GM12865 (cell line): ENCODE results near the gene GPATCH4.

Experiments
- DNase-seq: peaks from one replicate; pipeline ENCODE4 v3.0.0; 2010; ENCODE audit warnings: low read depth
- H3K4me3 ChIP-seq: 2 replicates; pipeline ENCODE4 v1.5.1; 2011; ENCODE audit warnings: mild to moderate bottlenecking, low read depth, low read length, control low read depth
- CTCF ChIP-seq: IDR thresholded peaks from 2 replicates; pipeline ENCODE4 v1.5.1; 2011; ENCODE audit warnings: low read length, control low read depth, low read depth, inconsistent platforms; ENCODE audit not compliant: insufficient read depth; ENCODE audit errors: missing control alignments

Gene GPATCH4

GRCh38 chr1:156644640-156645039 is 43.4 kb upstream of the GPATCH4 start:
- DNase-seq, result no peak
- no peak overlapping the region for H3K4me3 ChIP-seq
- no peak for TF ChIP-seq CTCF

DNA sequence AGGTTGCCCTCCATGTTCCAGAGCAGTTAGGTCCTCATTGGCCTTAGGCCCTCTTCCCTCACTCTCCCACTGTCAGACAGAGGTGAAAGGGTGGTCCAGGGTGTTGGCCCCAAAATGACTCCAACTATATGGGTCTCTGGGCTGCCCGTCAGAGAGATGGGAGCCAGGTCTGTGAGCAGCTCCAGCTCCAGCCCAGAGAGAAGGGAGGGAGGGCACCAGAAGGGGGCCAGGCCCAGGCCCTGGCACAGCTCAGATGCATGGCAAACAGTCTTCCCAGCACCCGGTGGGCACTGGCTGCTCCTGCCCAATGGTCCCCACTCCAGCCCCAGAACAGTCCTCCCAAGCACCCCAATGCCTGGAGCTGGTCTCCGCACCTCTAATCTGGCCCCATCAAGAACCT is 42.9 kb upstream of the GPATCH4 start:
- no peak for TF ChIP-seq CTCF
- H3K4me3 ChIP-seq, result no peak overlapping the region
- no peak for DNase-seq

DNA sequence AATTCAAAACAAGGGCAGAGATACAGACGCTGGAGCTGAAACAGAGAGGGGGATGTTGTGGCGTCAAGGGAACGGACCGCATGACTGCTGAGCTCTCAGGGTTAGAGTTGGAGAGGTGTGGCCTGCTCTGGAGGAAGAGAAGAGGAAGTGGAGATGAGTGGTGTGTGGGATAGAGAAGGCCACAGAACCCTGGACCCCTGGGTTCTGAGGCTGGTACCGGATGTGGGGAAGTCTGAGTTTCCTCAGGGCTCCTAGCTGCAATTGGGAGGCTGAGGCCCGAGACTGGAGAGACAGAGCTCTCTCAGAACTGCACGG is 42.5 kb upstream of the GPATCH4 start:
- DNase-seq, result peak; percentile 66
- no peak for TF ChIP-seq CTCF
- no peak overlapping the region for H3K4me3 ChIP-seq

DNA sequence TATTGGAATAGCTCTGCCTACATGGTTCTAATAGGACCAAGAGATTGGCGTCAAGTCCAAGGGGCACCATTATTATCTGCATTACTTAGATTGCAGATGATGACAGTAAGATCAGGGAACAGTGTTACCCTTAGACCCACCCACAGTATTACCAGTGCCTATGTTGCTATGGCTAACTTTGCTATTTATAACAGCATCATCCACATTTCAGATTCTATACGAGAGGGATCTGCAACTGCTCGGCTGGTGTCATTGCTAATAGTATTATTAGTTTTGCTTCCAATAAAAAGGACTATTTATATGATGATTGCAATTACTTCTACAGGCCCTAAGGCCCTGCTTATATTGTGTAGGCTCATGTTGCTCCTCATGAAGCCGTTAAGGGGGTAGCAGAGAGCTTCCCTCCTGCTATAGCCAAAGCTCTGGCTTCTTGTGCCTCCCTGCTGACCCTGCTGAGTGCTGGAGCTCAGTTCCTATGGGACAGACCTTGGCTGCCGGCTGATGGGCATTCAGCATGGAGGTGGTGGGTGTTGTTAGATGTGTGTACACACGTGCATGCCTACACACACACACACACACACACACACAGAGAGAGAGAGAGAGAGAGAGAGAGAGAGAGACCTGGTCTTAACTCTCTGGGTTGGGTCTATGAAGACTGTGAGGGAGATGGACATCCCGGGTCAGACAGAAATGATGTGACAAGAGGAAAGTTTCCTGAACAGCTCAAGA is 41.9 kb upstream of the GPATCH4 start:
- DNase-seq, result no peak
- no peak overlapping the region for H3K4me3 ChIP-seq
- no peak for TF ChIP-seq CTCF

- no peak overlapping the region for H3K4me3 ChIP-seq
- no peak for DNase-seq
- no peak for TF ChIP-seq CTCF
These were observed 41.2 kb upstream of the GPATCH4 start for GRCh38 chr1:156642265-156643048.

DNA sequence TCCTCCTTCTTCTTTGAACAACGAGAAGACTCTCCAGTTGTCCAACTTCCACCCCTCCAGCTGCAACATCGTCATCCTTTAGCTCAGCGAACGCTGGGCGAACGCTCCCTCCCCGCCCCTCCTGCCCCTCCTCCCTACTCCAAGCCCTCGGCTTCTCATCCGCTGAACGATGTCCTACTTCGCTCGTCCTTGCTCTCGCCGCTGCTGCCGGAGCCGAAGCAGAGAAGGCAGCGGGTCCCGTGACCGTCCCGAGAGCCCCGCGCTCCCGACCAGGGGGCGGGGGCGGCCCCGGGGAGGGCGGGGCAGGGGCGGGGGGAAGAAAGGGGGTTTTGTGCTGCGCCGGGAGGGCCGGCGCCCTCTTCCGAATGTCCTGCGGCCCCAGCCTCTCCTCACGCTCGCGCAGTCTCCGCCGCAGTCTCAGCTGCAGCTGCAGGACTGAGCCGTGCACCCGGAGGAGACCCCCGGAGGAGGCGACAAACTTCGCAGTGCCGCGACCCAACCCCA is 40.5 kb upstream of the GPATCH4 start, which contains the start of gene BCAN:
Gene BCAN (plus strand): TSS at position 357 of the 504 bp plus-strand sequence. CDS start 3,938 bp downstream, outside the sequence.
- DNase-seq, result no peak
- no peak for TF ChIP-seq CTCF
- no peak within 1 kb of the TSS for H3K4me3 ChIP-seq
